HG02678 (cell line): ENCODE data around the gene PDXDC1.
"Not testable (repeated sequence)": the region's sequence is repeated elsewhere in the genome, so short reads cannot be mapped to it uniquely, and the experiment has no call there.

Source experiments
- ATAC-seq: cut with Tn5 transposase; IDR thresholded peaks from one replicate; pipeline ENCODE4 v1.9.1; 2021; ENCODE audit warnings: mild to moderate bottlenecking, moderate library complexity; ENCODE audit not compliant: unreplicated experiment

Gene PDXDC1

GRCh38 chr16:14974656-14975417 is at the start of gene PDXDC1:
Gene PDXDC1, plus strand, starts transcription at chr16:14975026. Its CDS starts 174 bp downstream, at chr16:14975200.
- peak; percentile 95 for ATAC-seq

DNA sequence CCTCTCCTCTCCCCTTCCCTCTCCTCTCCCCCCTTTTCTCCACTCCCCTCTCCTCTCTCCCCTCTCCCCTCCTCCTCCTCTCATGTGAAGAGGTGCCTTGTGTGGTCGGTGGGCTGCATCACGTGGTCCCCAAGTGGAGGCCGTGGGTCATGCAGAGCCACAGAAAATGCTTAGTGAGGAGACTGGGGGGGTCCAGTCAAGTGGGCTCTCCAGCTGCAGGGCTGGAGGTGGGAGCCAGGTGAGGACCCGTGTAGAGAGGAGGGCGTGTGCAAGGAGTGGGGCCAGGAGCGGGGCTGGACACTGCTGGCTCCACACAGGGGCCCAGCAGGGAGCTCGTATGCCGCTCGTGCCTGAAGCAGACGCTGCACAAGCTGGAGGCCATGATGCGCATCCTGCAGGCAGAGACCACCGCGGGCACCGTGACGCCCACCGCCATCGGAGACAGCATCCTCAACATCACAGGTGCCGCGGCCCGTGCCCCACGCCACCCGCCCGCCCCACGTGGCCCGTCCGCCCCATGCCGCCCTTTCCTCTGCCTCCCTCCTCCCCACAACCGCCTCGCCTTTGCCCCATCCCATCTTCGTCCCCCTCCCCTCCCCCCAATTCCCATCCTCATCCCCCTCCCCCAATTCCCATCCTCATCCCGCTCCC is 46.6 kb upstream of the PDXDC1 start:
- not testable (repeated sequence) for ATAC-seq

- ATAC-seq: not testable (repeated sequence)
Observed at GRCh38 chr16:14929176-14929575, 45.6 kb upstream of the PDXDC1 start.

- ATAC-seq: not testable (repeated sequence)
Observed at GRCh38 chr16:14930246-14930645, 44.6 kb upstream of the PDXDC1 start.

DNA sequence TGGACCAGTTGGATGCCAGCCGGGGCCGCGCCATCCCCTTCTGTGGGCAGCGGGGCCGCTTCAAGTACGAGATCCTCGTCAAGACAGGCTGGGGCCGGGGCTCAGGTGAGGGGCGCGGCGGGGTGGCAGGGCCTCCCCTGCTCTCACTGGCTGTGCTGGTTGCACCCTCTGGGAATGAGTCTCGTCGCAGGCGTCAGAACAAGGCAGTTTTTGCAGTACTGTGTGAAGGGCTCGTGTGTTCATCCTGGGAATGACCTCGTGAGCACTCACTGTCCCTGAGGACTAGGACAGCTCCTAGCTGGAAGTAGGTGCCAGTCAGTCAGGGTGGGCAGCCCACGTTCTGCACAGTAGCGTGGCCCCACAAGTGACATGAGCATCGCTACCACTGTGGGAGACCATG is 43.9 kb upstream of the PDXDC1 start:
- ATAC-seq: not testable (repeated sequence)

- ATAC-seq: not testable (repeated sequence)
Observed at GRCh38 chr16:14932581-14933375, 42.0 kb upstream of the PDXDC1 start.

DNA sequence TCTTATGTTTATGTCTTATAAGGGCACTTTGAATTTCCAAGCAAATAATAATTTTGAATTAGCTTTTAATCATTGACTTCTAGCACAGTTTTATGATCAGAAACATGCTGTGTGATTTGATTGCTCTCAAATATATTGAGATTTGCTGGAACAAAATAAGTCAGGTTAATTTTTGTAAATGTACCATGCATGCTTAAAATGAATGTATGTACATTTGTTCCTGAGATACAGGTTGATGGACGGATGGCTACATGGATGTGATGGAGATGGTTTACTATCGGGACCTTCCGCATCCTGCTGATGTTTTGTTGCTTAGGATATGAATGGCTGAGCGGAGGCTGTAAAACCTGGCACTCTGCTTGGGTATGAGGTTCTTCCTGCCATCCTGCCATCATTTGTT is 37.7 kb upstream of the PDXDC1 start, which contains the start of gene NPIPA1:
NPIPA1 (plus strand) TSS at position 301 of the 400 bp plus-strand sequence; CDS start at position 301, 0 bp downstream.
- not testable (repeated sequence) for ATAC-seq

GRCh38 chr16:14937994-14938393 is 36.8 kb upstream of the PDXDC1 start:
- ATAC-seq: not testable (repeated sequence)

- not testable (repeated sequence) for ATAC-seq
Observed at GRCh38 chr16:14942686-14943085, 32.1 kb upstream of the PDXDC1 start.

GRCh38 chr16:14955546-14956231 is 19.1 kb upstream of the PDXDC1 start:
- no peak for ATAC-seq

GRCh38 chr16:14957576-14958322 is 17.1 kb upstream of the PDXDC1 start:
- no peak for ATAC-seq

- ATAC-seq: no peak
Observed at GRCh38 chr16:14958323-14958600, 16.6 kb upstream of the PDXDC1 start.

GRCh38 chr16:14958970-14959369 is 15.9 kb upstream of the PDXDC1 start:
- ATAC-seq: no peak

DNA sequence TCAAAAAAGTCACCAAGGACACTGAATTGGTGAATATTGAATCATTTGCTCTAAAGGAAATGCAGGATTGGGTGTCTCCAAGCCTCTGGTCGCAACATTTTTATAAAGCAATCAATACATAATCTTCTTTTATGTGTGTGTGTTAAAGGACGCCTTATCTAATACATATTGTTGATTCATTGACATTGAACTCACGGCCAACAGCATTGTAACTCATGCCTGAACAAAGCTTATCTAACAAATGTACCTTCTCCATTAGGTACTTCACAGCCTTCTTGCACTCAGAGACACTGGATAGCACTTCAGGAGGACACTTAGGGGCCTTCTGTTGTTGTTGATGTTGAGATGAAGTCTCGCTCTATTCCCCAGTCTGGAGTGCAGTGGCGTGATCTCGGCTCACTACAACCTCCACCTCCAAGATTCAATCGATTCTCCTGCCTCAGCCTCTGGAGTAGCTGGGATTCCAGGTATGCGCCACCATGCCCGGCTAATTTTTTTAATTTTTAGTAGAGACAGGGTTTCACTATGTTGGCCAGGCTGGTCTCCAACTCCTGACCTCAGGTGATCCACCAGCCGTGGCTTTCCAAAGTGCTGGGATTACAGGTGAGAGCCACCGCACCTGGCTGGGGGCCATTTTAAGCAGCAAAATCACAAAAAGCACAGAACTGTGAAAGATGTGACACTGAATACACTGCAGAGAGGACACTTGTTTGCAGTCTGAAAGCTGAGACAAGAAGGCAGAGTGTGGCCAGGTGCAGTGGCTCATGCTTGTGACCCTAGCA is 13.2 kb upstream of the PDXDC1 start:
- no peak for ATAC-seq

DNA sequence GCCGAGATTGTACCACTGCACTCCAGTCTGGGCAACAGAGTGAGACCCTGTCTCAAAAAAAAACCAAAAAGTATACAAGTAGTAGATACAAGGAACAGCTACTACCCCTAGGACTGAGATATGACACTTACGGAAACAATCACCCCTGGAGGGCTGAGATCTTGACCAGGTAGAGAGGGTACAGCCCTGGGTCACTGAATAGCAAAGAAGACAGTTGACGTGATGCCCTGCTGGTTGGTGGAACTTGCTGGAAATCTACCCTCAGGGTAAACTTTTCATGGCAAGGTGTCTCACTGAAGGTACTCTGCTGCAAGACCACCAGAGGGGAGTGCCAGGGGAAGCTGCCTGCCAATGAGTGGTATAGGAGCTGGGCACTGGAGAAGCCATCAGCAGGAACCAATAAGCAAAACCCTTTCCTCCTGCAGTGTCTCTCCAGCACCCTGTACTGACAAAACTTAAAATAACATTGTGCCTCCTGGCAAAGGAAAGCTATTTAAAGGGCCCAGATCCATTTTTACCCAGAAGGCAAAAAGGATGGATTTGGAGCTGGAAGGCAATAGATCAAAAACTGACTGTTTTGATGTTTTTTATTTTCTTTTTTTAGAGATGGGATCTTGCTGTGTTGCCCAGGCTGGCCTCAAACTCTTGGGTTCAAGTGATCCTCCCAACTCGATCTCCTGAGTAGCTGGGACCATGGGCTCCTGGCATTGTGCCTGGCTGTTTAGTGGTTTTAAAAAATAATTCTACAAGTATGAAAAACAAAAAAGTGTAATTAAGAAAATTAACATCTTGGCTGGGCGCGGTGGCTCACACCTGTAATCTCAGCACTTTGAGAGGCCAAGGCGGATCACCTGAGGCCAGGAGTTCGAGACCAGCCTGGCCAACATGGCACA is 11.3 kb upstream of the PDXDC1 start:
- ATAC-seq: no peak

- ATAC-seq: no peak
Observed at GRCh38 chr16:14965328-14965727, 9.5 kb upstream of the PDXDC1 start.

GRCh38 chr16:14969795-14970194 is 5.0 kb upstream of the PDXDC1 start:
- not testable (repeated sequence) for ATAC-seq

- ATAC-seq: not testable (repeated sequence)
Observed at GRCh38 chr16:14971621-14972228, 3.1 kb upstream of the PDXDC1 start.
